LHCN-M2 (cell line): Measurements from ENCODE around the gene TMEM222. TPM values are rescaled to one million over a fixed set of nuclear protein-coding genes. Genes with fewer than 3 reads are reported as not detected.
"Not testable (repeated sequence)": the region's sequence is repeated elsewhere in the genome, so short reads cannot be mapped to it uniquely, and the experiment has no call there.

Experiments
- DNase-seq: peaks from one replicate; pipeline ENCODE4 v3.0.0-alpha.2; 2012; ENCODE audit warnings: low read depth
- polyA plus RNA-seq: library from polyadenylated mRNA; unstranded; fragments of >200 nt; gene quantifications from one replicate; pipeline ENCODE4 v1.2.1, GENCODE V29; 2012; ENCODE audit warnings: missing spikeins
- total RNA-seq: library from RNA; depleted of rRNA; stranded (reverse); fragments of >200 nt; gene quantifications from 2 replicates; pipeline ENCODE4 v1.2.3, GENCODE V29; 2014; rRNA removed

Gene TMEM222
- 50.5 and 52.2 TPM in 2 replicates for total RNA-seq
- polyA plus RNA-seq = 51.1 TPM

GRCh38 chr1:27321813-27322568 lies at the start of gene TMEM222:
Gene TMEM222 (plus strand): TSS chr1:27322163. CDS start chr1:27322198, 35 bp downstream.
- DNase-seq = peak; percentile 96

GRCh38 chr1:27274204-27274603 lies 47.8 kb upstream of the TMEM222 start:
- no peak for DNase-seq

GRCh38 chr1:27275696-27276095 lies 46.3 kb upstream of the TMEM222 start:
- DNase-seq = no peak

GRCh38 chr1:27284425-27285273 lies 37.3 kb upstream of the TMEM222 start:
- peak; percentile 68 for DNase-seq

- peak; percentile 18 for DNase-seq
Measured at GRCh38 chr1:27285274-27285660, 36.7 kb upstream of the TMEM222 start.

- not testable (repeated sequence) for DNase-seq
Measured at GRCh38 chr1:27285821-27286220, 36.1 kb upstream of the TMEM222 start.

GRCh38 chr1:27289125-27289524 lies 32.8 kb upstream of the TMEM222 start:
- DNase-seq = not testable (repeated sequence)

- DNase-seq = no peak
Measured at GRCh38 chr1:27290581-27290980, 31.4 kb upstream of the TMEM222 start.

GRCh38 chr1:27292106-27292505 lies 29.9 kb upstream of the TMEM222 start:
- DNase-seq = peak; percentile 86

GRCh38 chr1:27293915-27294314 lies 28.0 kb upstream of the TMEM222 start:
- no peak for DNase-seq

GRCh38 chr1:27296773-27297291 lies 25.1 kb upstream of the TMEM222 start:
- DNase-seq = peak; percentile 59

GRCh38 chr1:27297903-27298302 lies 24.1 kb upstream of the TMEM222 start:
- DNase-seq = no peak

- peak; percentile 9 for DNase-seq
Measured at GRCh38 chr1:27298632-27299384, 23.2 kb upstream of the TMEM222 start.

- peak; percentile 98 for DNase-seq
Measured at GRCh38 chr1:27299385-27300271, 22.3 kb upstream of the TMEM222 start.

GRCh38 chr1:27300341-27301051 lies 21.5 kb upstream of the TMEM222 start:
- DNase-seq = peak; percentile 97

GRCh38 chr1:27301052-27301422 lies 20.9 kb upstream of the TMEM222 start:
- DNase-seq = no peak

- no peak for DNase-seq
Measured at GRCh38 chr1:27301582-27302199, 20.3 kb upstream of the TMEM222 start.

- no peak for DNase-seq
Measured at GRCh38 chr1:27302612-27303011, 19.4 kb upstream of the TMEM222 start.

- no peak for DNase-seq
Measured at GRCh38 chr1:27303509-27303908, 18.5 kb upstream of the TMEM222 start.

GRCh38 chr1:27306071-27306470 lies 15.9 kb upstream of the TMEM222 start:
- DNase-seq = no peak
